Loucy (cell line): ENCODE measurements around the gene CCL25.

ENCODE experiments used
- H2AFZ ChIP-seq: fragments of 200-600 bp; sonication (generic); 2 replicates; pipeline ENCODE4 v1.6.0; 2016; ENCODE audit warnings: antibody characterized with exemption, mild to moderate bottlenecking, low read length, moderate library complexity
- H3F3A ChIP-seq: fragments of 200-600 bp; 2 replicates; pipeline ENCODE4 v1.6.0; 2016; ENCODE audit warnings: antibody characterized with exemption, low read depth, mild to moderate bottlenecking
- H3K27me3 ChIP-seq: fragments of 200-600 bp; sonication (generic); 2 replicates; pipeline ENCODE4 v1.6.1; 2014; ENCODE audit warnings: low read length, mild to moderate bottlenecking; ENCODE audit not compliant: insufficient read depth, poor library complexity, severe bottlenecking
- H3K36me3 ChIP-seq: fragments of 200-600 bp; sonication (generic); 2 replicates; pipeline ENCODE4 v1.6.1; 2016; ENCODE audit warnings: low read length; ENCODE audit not compliant: insufficient read depth
- H3K4me1 ChIP-seq: fragments of 200-600 bp; sonication (generic); 2 replicates; pipeline ENCODE4 v1.5.1; 2014; ENCODE audit warnings: low read length, mild to moderate bottlenecking; ENCODE audit not compliant: insufficient read depth, poor library complexity, severe bottlenecking
- H3K4me2 ChIP-seq: fragments of 200-600 bp; sonication (generic); 2 replicates; pipeline ENCODE4 v1.6.0; 2014; ENCODE audit warnings: antibody characterized with exemption, low read length, low read depth, mild to moderate bottlenecking; ENCODE audit not compliant: poor library complexity, severe bottlenecking
- H3K4me3 ChIP-seq: fragments of 200-600 bp; sonication (generic); 2 replicates; pipeline ENCODE4 v1.5.1; 2014; ENCODE audit warnings: low read length, mild to moderate bottlenecking, mixed read lengths; ENCODE audit not compliant: poor library complexity, severe bottlenecking
- H3K79me2 ChIP-seq: fragments of 200-600 bp; sonication (generic); 2 replicates; pipeline ENCODE4 v1.6.1; 2014; ENCODE audit warnings: low read length; ENCODE audit not compliant: insufficient read depth
- H3K9ac ChIP-seq: fragments of 200-600 bp; sonication (generic); 2 replicates; pipeline ENCODE4 v1.6.0; 2014; ENCODE audit warnings: mild to moderate bottlenecking, low read depth, low read length, moderate library complexity; ENCODE audit not compliant: poor library complexity, severe bottlenecking
- H3K9me2 ChIP-seq: fragments of 200-600 bp; sonication (generic); replicated peaks from 2 replicates; pipeline ENCODE4 v1.6.1; 2016; ENCODE audit warnings: low read depth, low read length, mixed read lengths
- H3K9me3 ChIP-seq: fragments of 200-600 bp; sonication (generic); 2 replicates; pipeline ENCODE4 v1.6.1; 2014; ENCODE audit warnings: mild to moderate bottlenecking, antibody characterized with exemption, low read length, low read depth; ENCODE audit not compliant: insufficient read depth
- H4K20me1 ChIP-seq: fragments of 200-600 bp; sonication (generic); 2 replicates; pipeline ENCODE4 v1.6.0; 2014; ENCODE audit warnings: antibody characterized with exemption, low read length, mild to moderate bottlenecking; ENCODE audit not compliant: insufficient read depth, poor library complexity, severe bottlenecking
- CTCF ChIP-seq: fragments of 200-600 bp; sonication (generic); conservative IDR thresholded peaks from 2 replicates; pipeline ENCODE4 v1.5.1; 2014; ENCODE audit warnings: mild to moderate bottlenecking, antibody characterized with exemption, low read length
- EZH2phosphoT487 ChIP-seq: fragments of 200-600 bp; IDR thresholded peaks from 2 replicates; pipeline ENCODE4 v1.6.1; 2018; ENCODE audit warnings: antibody characterized with exemption, mild to moderate bottlenecking, moderate library complexity, borderline replicate concordance

Gene CCL25

GRCh38 chr19:8108560-8109445 is 56.2 kb downstream of the CCL25 start:
- Histone ChIP-seq H3K4me2 (no peak overlapping the region), H3K9me3 (0 out of 2 replicates have a peak, but pooled peaks cover 3% of the 10 kb centered on the region), H4K20me1 (no peaks in the 10 kb centered on the region), H3K4me3 (no peak overlapping the region), H3K36me3 (no peaks in the 10 kb centered on the region), H3K79me2 (no peaks in the 10 kb centered on the region), H3K4me1 (no peaks in the 10 kb centered on the region), H3K9me2 (no peaks in the 10 kb centered on the region), H3K27me3 (no peaks in the 10 kb centered on the region), H3F3A (no peaks in the 10 kb centered on the region), H3K9ac (no peak overlapping the region), H2AFZ (no peak overlapping the region)
- TF ChIP-seq CTCF (no peak), EZH2phosphoT487 (no peak)

- H3K4me1 ChIP-seq, result no peaks in the 10 kb centered on the region
- H3K9me2 ChIP-seq, result no peaks in the 10 kb centered on the region
Measured at GRCh38 chr19:8109455-8109854, 56.9 kb downstream of the CCL25 start.

GRCh38 chr19:8109890-8110662 is 57.5 kb downstream of the CCL25 start:
- Histone ChIP-seq H3K9me2 (no peaks in the 10 kb centered on the region), H3K9ac (no peak overlapping the region), H3K4me3 (no peak overlapping the region), H3K9me3 (0 out of 2 replicates have a peak, but pooled peaks cover 3% of the 10 kb centered on the region), H3F3A (no peaks in the 10 kb centered on the region), H3K4me1 (no peaks in the 10 kb centered on the region), H3K27me3 (no peaks in the 10 kb centered on the region), H2AFZ (no peak overlapping the region), H3K36me3 (no peaks in the 10 kb centered on the region), H4K20me1 (no peaks in the 10 kb centered on the region), H3K4me2 (no peak overlapping the region), H3K79me2 (no peaks in the 10 kb centered on the region)
- TF ChIP-seq EZH2phosphoT487 (no peak), CTCF (no peak)

More at GRCh38 chr19:8109455-8109854, 56.9 kb downstream of the CCL25 start:
- H3K79me2 ChIP-seq, result no peaks in the 10 kb centered on the region
- no peaks in the 10 kb centered on the region for H3K36me3 ChIP-seq
- H3F3A ChIP-seq, result no peaks in the 10 kb centered on the region
- no peak overlapping the region for H2AFZ ChIP-seq
- 0 out of 2 replicates have a peak, but pooled peaks cover 3% of the 10 kb centered on the region for H3K9me3 ChIP-seq
- H3K27me3 ChIP-seq, result no peaks in the 10 kb centered on the region
- H4K20me1 ChIP-seq, result no peaks in the 10 kb centered on the region
- H3K9ac ChIP-seq, result no peak overlapping the region
- H3K4me2 ChIP-seq, result no peak overlapping the region
- no peak overlapping the region for H3K4me3 ChIP-seq
- TF ChIP-seq EZH2phosphoT487, result no peak
- no peak for TF ChIP-seq CTCF
